HepG2 (cell line): ENCODE measurements around the gene CABLES2. TPM values are rescaled to one million over a fixed set of nuclear protein-coding genes. Genes with fewer than 3 reads are reported as not detected.
A peak's percentile ranks its signal among the peaks of the same experiment; 100 is the strongest.

Experiments
- CENPX ChIP-seq: sonication (generic); formaldehyde crosslinking; IDR thresholded peaks from 2 replicates; pipeline ENCODE4 v1.9.0; 2021; ENCODE audit warnings: mild to moderate bottlenecking, missing genetic modification reagents, moderate library complexity
- CSRNP1 ChIP-seq: sonication (generic); formaldehyde crosslinking; IDR thresholded peaks from 2 replicates; pipeline ENCODE4 v1.8.1; 2023; ENCODE audit warnings: mild to moderate bottlenecking, missing genetic modification reagents
- KDM5B ChIP-seq: sonication (generic); formaldehyde crosslinking; IDR thresholded peaks from 2 replicates; pipeline ENCODE4 v1.4.0; 2020; ENCODE audit warnings: missing genetic modification reagents, mild to moderate bottlenecking, borderline replicate concordance
- MAX ChIP-seq: IDR thresholded peaks from 2 replicates; pipeline ENCODE4 v1.6.1; 2012; ENCODE audit warnings: inconsistent platforms
- MXI1 ChIP-seq: IDR thresholded peaks from 3 replicates; pipeline ENCODE4 v1.6.1; 2012; ENCODE audit warnings: low read depth, low read length, inconsistent platforms, borderline replicate concordance
- NCOR1 ChIP-seq: fragments of 200-600 bp; sonication (generic); IDR thresholded peaks from 2 replicates; pipeline ENCODE4 v1.7.0; 2017; ENCODE audit warnings: antibody characterized with exemption, low read length, borderline replicate concordance
- RBM39 ChIP-seq: fragments of 200-400 bp; formaldehyde crosslinking; IDR thresholded peaks from one replicate; pipeline ENCODE4 v1.6.1; 2018; ENCODE audit warnings: antibody characterized with exemption, mild to moderate bottlenecking, low read depth, low read length; ENCODE audit not compliant: poor library complexity, severe bottlenecking
- TAF1 ChIP-seq: sonication (generic); formaldehyde crosslinking; IDR thresholded peaks from 2 replicates; pipeline ENCODE4 v1.4.0; 2020; ENCODE audit warnings: missing genetic modification reagents
- YY1 ChIP-seq: IDR thresholded peaks from 2 replicates; pipeline ENCODE4 v1.6.1; 2011; ENCODE audit warnings: low read length, low read depth, moderate library complexity, mild to moderate bottlenecking; ENCODE audit not compliant: insufficient read depth, insufficient replicate concordance
- ZFP90 ChIP-seq: sonication (generic); formaldehyde crosslinking; IDR thresholded peaks from 2 replicates; pipeline ENCODE4 v1.8.0; 2022; ENCODE audit warnings: missing genetic modification reagents, mild to moderate bottlenecking, inconsistent platforms, borderline replicate concordance
- ZIK1 ChIP-seq: sonication (generic); formaldehyde crosslinking; IDR thresholded peaks from 2 replicates; pipeline ENCODE4 v1.5.0; 2020; ENCODE audit warnings: mild to moderate bottlenecking, low read depth, missing genetic modification reagents, borderline replicate concordance
- ZNF782 ChIP-seq: sonication (generic); formaldehyde crosslinking; IDR thresholded peaks from 2 replicates; pipeline ENCODE4 v1.4.0; 2020; ENCODE audit warnings: missing genetic modification reagents, mild to moderate bottlenecking, borderline replicate concordance
- polyA plus RNA-seq, 8 experiments: library from polyadenylated mRNA; depleted of rRNA in 3 of 8; stranded (reverse) in 7 of 8; unstranded in 1 of 8; fragments of >200 nt; fragmentation: Illumina TruSeq in 4 of 8; extraction: Trizol in 4 of 8; gene quantifications; 2 replicates each; pipeline versions ENCODE4 v1.2.1 to v1.2.3, GENCODE V29; 2011 to 2016; ENCODE audit warnings: low read depth in 4 of 8, missing spikeins in 1 of 8, mixed read lengths in 1 of 8; ENCODE audit not compliant: insufficient read depth in 1 of 8
- total RNA-seq, 5 experiments: library from RNA; depleted of rRNA; stranded (reverse); fragments of >200 nt; fragmentation: Illumina TruSeq; extraction: Trizol; gene quantifications; 2 replicates each; pipeline ENCODE4 v1.2.3, GENCODE V29; 2016; ENCODE audit warnings: low read depth in 1 of 5
- TF ChIP-seq, protein P1 (sequence below), 2 experiments: fragments of 450-650 bp in 1 of 2; sonication (generic) in 1 of 2; formaldehyde crosslinking in 1 of 2; IDR thresholded peaks; 2 replicates each; pipeline versions ENCODE4 v1.6.1 to v1.8.0; 2016 to 2022; ENCODE audit warnings: antibody characterized with exemption in 1 of 2, mild to moderate bottlenecking in 1 of 2, missing genetic modification reagents in 1 of 2
- TF ChIP-seq, protein P2 (sequence below): sonication (generic); formaldehyde crosslinking; IDR thresholded peaks from 2 replicates; pipeline ENCODE4 v1.9.0; 2022; ENCODE audit warnings: low read depth, missing genetic modification reagents

The CABLES2 gene
- total and polyA plus RNA-seq, 2 of the 13 experiments (the other 11 are each of a cell fraction or from before 2014, with no cell fraction given) = 5.2 to 9.7 TPM

DNA sequence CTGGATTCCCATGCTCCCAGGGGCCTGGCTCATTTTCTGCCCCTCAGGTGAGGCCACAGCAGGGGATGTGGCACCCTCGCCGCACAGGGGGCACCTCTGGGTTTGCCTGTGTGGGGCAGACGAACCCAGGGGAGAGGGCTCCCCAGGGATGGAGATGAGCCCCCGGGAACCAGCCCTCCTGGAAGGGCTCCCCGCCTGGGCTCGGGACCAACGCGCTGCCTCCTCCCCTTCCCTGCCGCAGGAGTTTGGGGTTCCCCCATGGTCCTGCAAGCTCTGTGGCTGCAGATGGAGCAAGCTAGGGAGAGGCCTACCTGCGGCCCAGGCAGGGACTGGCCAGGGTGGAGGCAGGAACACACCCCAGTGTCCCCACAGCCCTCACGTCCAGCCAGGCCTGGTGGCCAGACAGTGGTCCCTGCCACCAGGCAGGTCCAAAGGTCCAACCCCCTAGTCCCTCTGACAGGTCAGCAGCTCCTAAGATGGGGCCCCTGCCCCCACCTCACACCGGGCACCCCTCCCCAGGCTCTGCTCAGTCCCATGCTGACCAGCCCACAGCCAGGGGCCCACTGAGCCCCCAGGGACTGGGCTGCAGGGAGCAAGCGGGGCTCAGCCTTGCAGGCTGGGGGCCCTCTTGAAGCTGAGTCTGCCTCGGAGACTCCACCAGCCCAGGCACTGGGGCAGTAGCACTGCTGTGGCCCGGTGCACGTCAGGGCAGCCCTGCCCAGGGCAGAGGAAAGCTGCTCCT is 53.6 kb downstream of the CABLES2 start (continued):
- TF ChIP-seq, protein P1, sequence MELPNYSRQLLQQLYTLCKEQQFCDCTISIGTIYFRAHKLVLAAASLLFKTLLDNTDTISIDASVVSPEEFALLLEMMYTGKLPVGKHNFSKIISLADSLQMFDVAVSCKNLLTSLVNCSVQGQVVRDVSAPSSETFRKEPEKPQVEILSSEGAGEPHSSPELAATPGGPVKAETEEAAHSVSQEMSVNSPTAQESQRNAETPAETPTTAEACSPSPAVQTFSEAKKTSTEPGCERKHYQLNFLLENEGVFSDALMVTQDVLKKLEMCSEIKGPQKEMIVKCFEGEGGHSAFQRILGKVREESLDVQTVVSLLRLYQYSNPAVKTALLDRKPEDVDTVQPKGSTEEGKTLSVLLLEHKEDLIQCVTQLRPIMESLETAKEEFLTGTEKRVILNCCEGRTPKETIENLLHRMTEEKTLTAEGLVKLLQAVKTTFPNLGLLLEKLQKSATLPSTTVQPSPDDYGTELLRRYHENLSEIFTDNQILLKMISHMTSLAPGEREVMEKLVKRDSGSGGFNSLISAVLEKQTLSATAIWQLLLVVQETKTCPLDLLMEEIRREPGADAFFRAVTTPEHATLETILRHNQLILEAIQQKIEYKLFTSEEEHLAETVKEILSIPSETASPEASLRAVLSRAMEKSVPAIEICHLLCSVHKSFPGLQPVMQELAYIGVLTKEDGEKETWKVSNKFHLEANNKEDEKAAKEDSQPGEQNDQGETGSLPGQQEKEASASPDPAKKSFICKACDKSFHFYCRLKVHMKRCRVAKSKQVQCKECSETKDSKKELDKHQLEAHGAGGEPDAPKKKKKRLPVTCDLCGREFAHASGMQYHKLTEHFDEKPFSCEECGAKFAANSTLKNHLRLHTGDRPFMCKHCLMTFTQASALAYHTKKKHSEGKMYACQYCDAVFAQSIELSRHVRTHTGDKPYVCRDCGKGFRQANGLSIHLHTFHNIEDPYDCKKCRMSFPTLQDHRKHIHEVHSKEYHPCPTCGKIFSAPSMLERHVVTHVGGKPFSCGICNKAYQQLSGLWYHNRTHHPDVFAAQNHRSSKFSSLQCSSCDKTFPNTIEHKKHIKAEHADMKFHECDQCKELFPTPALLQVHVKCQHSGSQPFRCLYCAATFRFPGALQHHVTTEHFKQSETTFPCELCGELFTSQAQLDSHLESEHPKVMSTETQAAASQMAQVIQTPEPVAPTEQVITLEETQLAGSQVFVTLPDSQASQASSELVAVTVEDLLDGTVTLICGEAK (IDR thresholded peaks at IDR 0.05) = no peak
- TF ChIP-seq, protein P1 (CRISPR knock-in tag; IDR thresholded peaks at IDR 0.05) = peak; percentile 68
- TF ChIP-seq ZIK1 (no peak), MXI1 (no peak), YY1 (no peak), CSRNP1 (CRISPR knock-in tag) (no peak), RBM39 (peak; percentile 53), TAF1 (CRISPR knock-in tag) (peak; percentile 14; the same call in 1 of the 2 replicates), ZNF782 (peak; percentile 63; the same call in 1 of the 2 replicates), ZFP90 (CRISPR knock-in tag) (0 out of 2 replicates have a peak, but pooled peaks have one; percentile 22), NCOR1 (peak; percentile 47; the same call in 1 of the 2 replicates), MAX (peak; percentile 27; the same call in 1 of the 2 replicates), KDM5B (CRISPR knock-in tag) (peak; percentile 75), CENPX (no peak)
- TF ChIP-seq, protein P2, sequence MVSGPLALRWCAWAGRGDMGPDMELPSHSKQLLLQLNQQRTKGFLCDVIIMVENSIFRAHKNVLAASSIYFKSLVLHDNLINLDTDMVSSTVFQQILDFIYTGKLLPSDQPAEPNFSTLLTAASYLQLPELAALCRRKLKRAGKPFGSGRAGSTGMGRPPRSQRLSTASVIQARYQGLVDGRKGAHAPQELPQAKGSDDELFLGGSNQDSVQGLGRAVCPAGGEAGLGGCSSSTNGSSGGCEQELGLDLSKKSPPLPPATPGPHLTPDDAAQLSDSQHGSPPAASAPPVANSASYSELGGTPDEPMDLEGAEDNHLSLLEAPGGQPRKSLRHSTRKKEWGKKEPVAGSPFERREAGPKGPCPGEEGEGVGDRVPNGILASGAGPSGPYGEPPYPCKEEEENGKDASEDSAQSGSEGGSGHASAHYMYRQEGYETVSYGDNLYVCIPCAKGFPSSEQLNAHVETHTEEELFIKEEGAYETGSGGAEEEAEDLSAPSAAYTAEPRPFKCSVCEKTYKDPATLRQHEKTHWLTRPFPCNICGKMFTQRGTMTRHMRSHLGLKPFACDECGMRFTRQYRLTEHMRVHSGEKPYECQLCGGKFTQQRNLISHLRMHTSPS (CRISPR knock-in tag) = peak; percentile 56; the same call in 1 of the 2 replicates
